GM12878 (cell line): Measurements from ENCODE around the gene KRTAP9-1. TPM values are rescaled to one million over a fixed set of nuclear protein-coding genes. Genes with fewer than 3 reads are reported as not detected.

ENCODE experiments used
- ATAC-seq: fragments of 200-7000 bp; cut with Tn5 transposase; 3 replicates; pipeline ENCODE4 v1.9.1; 2020; ENCODE audit warnings: mild to moderate bottlenecking, moderate library complexity
- BruUV-seq: library from RNA; stranded (reverse); fragments of 400-500 nt; replicated peaks from 2 replicates; lab custom pipeline; 2021; lab: Mats Ljungman, UMichigan
- CTCF ChIA-PET: fragments of 300-600 bp; sonication (Branson Sonifier 250); formaldehyde crosslinking; extraction: SDS; loops from one replicate; lab custom pipeline; 2021; ENCODE audit warnings: inconsistent platforms; lab: Yijun Ruan, JAX
- POLR2A ChIA-PET: fragments of 350-600 bp; formaldehyde crosslinking; extraction: SDS; loops from one replicate; lab custom pipeline; 2021; ENCODE audit warnings: inconsistent platforms; lab: Charles Lee
- RAD21 ChIA-PET: fragments of 300-600 bp; sonication (Branson Sonifier 250); formaldehyde crosslinking; loops from one replicate; lab custom pipeline; 2023; ENCODE audit warnings: antibody characterized with exemption; ENCODE audit not compliant: unreplicated experiment; lab: Charles Lee
- SMC1A ChIA-PET: fragments of 300-600 bp; sonication (Branson Sonifier 250); formaldehyde crosslinking; loops from one replicate; lab custom pipeline; 2023; ENCODE audit not compliant: unreplicated experiment, uncharacterized antibody; lab: Charles Lee
- DNase-seq: peaks from one replicate; pipeline ENCODE4 v3.0.0-alpha.2; 2011; ENCODE audit warnings: low read depth, low spot score
- FAIRE-seq: peaks from 3 replicates; lab custom pipeline; 2011; peaks lifted over from hg19 to GRCh38; lab: Jason Lieb, UNC
- H2AFZ ChIP-seq: 2 replicates; pipeline ENCODE4 v1.6.0; 2011; ENCODE audit warnings: low read depth, low read length, control low read depth; ENCODE audit not compliant: control insufficient read depth
- H3K27ac ChIP-seq: 2 replicates; pipeline ENCODE4 v1.5.1; 2011; ENCODE audit warnings: control low read depth; ENCODE audit not compliant: control insufficient read depth, insufficient read depth
- H3K27me3 ChIP-seq, 2 experiments: replicated peaks in 1 of 2; 2 replicates each; pipeline versions ENCODE4 v1.6.0 to v1.6.1; 2011; ENCODE audit warnings: low read length in 1 of 2; ENCODE audit not compliant: control insufficient read depth in 2 of 2, insufficient read depth in 2 of 2
- H3K36me3 ChIP-seq, 2 experiments: 2 replicates each; pipeline ENCODE4 v1.5.1; 2011; ENCODE audit warnings: low read length in 1 of 2; ENCODE audit not compliant: control insufficient read depth in 2 of 2, insufficient read depth in 2 of 2
- H3K4me1 ChIP-seq: 2 replicates; pipeline ENCODE4 v1.6.1; 2011; ENCODE audit warnings: mild to moderate bottlenecking, low read length, moderate library complexity, mixed read lengths; ENCODE audit not compliant: control insufficient read depth, insufficient read depth
- H3K4me2 ChIP-seq: 2 replicates; pipeline ENCODE4 v1.6.0; 2011; ENCODE audit warnings: control low read depth; ENCODE audit not compliant: control insufficient read depth, insufficient read depth
- H3K4me3 ChIP-seq: fragments of 200-600 bp; sonication (generic); 2 replicates; pipeline ENCODE4 v1.5.1; 2016
- H3K79me2 ChIP-seq: 2 replicates; pipeline ENCODE4 v1.6.0; 2011; ENCODE audit warnings: low read length; ENCODE audit not compliant: control insufficient read depth, insufficient read depth
- H3K9ac ChIP-seq: 2 replicates; pipeline ENCODE4 v1.8.0; 2011; ENCODE audit warnings: low read length, control low read depth, mixed read lengths; ENCODE audit not compliant: control insufficient read depth, insufficient read depth
- H3K9me3 ChIP-seq: replicated peaks from 3 replicates; pipeline ENCODE4 v1.5.1; 2011; ENCODE audit warnings: mild to moderate bottlenecking, low read length; ENCODE audit not compliant: control insufficient read depth, insufficient read depth
- H4K20me1 ChIP-seq: 2 replicates; pipeline ENCODE4 v1.6.0; 2011; ENCODE audit not compliant: control insufficient read depth, insufficient read depth
- ATF2 ChIP-seq: IDR thresholded peaks from 2 replicates; pipeline ENCODE4 v1.6.1; 2012; ENCODE audit warnings: low read length, inconsistent platforms
- BACH1 ChIP-seq: fragments of 450-650 bp; IDR thresholded peaks from 2 replicates; pipeline ENCODE4 v1.6.1; 2017; ENCODE audit warnings: mild to moderate bottlenecking, borderline replicate concordance
- BCL11A ChIP-seq: IDR thresholded peaks from 2 replicates; pipeline ENCODE4 v1.6.1; 2011; ENCODE audit warnings: low read depth, low read length
- CEBPB ChIP-seq, 2 experiments: fragments of 150-350 bp in 1 of 2; IDR thresholded peaks; 2 replicates each; pipeline ENCODE4 v1.6.1; 2012 to 2014; ENCODE audit warnings: low read depth in 2 of 2, low read length in 2 of 2, borderline replicate concordance in 1 of 2, inconsistent platforms in 1 of 2
- E2F8 ChIP-seq: fragments of 450-650 bp; IDR thresholded peaks from 2 replicates; pipeline ENCODE4 v1.6.1; 2018; ENCODE audit warnings: mild to moderate bottlenecking, low read depth, moderate library complexity; ENCODE audit not compliant: partially characterized antibody
- ETV6 ChIP-seq, 2 experiments: fragments of 450-650 bp in 1 of 2; IDR thresholded peaks in 1 of 2; conservative IDR thresholded peaks in 1 of 2; 2 replicates each; pipeline ENCODE4 v1.6.1; 2014; ENCODE audit warnings: antibody characterized with exemption in 1 of 2, borderline replicate concordance in 1 of 2, low read depth in 1 of 2, mild to moderate bottlenecking in 1 of 2, moderate library complexity in 1 of 2
- GATAD2B ChIP-seq: fragments of 450-650 bp; conservative IDR thresholded peaks from 2 replicates; pipeline ENCODE4 v1.6.1; 2017; ENCODE audit warnings: low read depth, mild to moderate bottlenecking, moderate library complexity
- JUNB ChIP-seq: IDR thresholded peaks from 2 replicates; pipeline ENCODE4 v1.6.1; 2016; ENCODE audit warnings: antibody characterized with exemption, mild to moderate bottlenecking
- NR2C2 ChIP-seq: IDR thresholded peaks from 2 replicates; pipeline ENCODE4 v1.6.1; 2011; ENCODE audit warnings: borderline replicate concordance, low read depth; ENCODE audit not compliant: control insufficient read depth, insufficient read length
- POLR2AphosphoS2 ChIP-seq: IDR thresholded peaks from 2 replicates; pipeline ENCODE4 v1.6.1; 2011; ENCODE audit warnings: low read depth, mild to moderate bottlenecking, low read length, improper control_type of control experiment, moderate library complexity
- POU2F2 ChIP-seq: IDR thresholded peaks from 3 replicates; pipeline ENCODE4 v1.6.1; 2011; ENCODE audit warnings: low read depth, mild to moderate bottlenecking, low read length, borderline replicate concordance
- RCOR1 ChIP-seq: conservative IDR thresholded peaks from 2 replicates; pipeline ENCODE4 v1.6.1; 2012; ENCODE audit warnings: low read depth, low read length, improper control_type of control experiment
- SMAD5 ChIP-seq: IDR thresholded peaks from 2 replicates; pipeline ENCODE4 v1.6.1; 2016; ENCODE audit warnings: antibody characterized with exemption, low read depth
- SMC3 ChIP-seq: IDR thresholded peaks from 2 replicates; pipeline ENCODE4 v1.6.1; 2011; ENCODE audit warnings: low read length, improper control_type of control experiment, borderline replicate concordance
- SREBF1 ChIP-seq: IDR thresholded peaks from 2 replicates; pipeline ENCODE4 v1.6.1; 2012; ENCODE audit warnings: mild to moderate bottlenecking, low read length
- TCF3 ChIP-seq: IDR thresholded peaks from 2 replicates; pipeline ENCODE4 v1.6.1; 2012; ENCODE audit warnings: low read depth, mild to moderate bottlenecking, low read length, borderline replicate concordance; ENCODE audit not compliant: insufficient read depth
- WGBS: methylation state at CpG from one replicate; pipeline ENCODE4 v1.1.6; 2016; ENCODE audit warnings: low lambda C conversion rate; ENCODE audit not compliant: insufficient replicate concordance, insufficient coverage; ENCODE audit errors: missing lambda C conversion rate; 5-methylcytosine and 5-hydroxymethylcytosine counted together
- in situ Hi-C: fragments of 300-500 bp; cut with MboI; formaldehyde crosslinking; loops from 9 replicates; pipeline ENCODE4 v1.14.3; 2018; ENCODE audit warnings: mixed read lengths
- intact Hi-C: fragments of 100-400 bp; cut with micrococcal nuclease; formaldehyde crosslinking; loops from one replicate; pipeline ENCODE4 v1.14.2; 2022; ENCODE audit not compliant: unreplicated experiment
- polyA plus RNA-seq, 11 experiments: library from polyadenylated mRNA; depleted of rRNA in 4 of 11; unstranded in 6 of 11; stranded (reverse) in 5 of 11; fragments of >200 nt; fragmentation: Nextera tagmentation in 4 of 11; fragmentation: Illumina TruSeq in 1 of 11; extraction: Ambion mirVana in 4 of 11; extraction: Trizol in 1 of 11; gene quantifications; 1 replicate in 1 of 11; 2 replicates in 10 of 11; pipeline versions ENCODE4 v1.2.1 to v1.2.3, GENCODE V29; 2011 to 2016; ENCODE audit warnings: inconsistent platforms in 2 of 11, missing spikeins in 2 of 11, low read depth in 1 of 11
- total RNA-seq, 4 experiments: library from RNA; depleted of rRNA in 3 of 4; stranded (reverse); fragments of >200 nt in 3 of 4; fragmentation: Illumina TruSeq in 1 of 4; extraction: Trizol in 1 of 4; gene quantifications; 2 replicates each; pipeline versions ENCODE4 v1.2.1 to v1.2.3, GENCODE V29; 2013 to 2021

The KRTAP9-1 gene
- total and polyA plus RNA-seq, 10 of the 15 experiments (the other 5 are each of a cell fraction or from before 2014, with no cell fraction given) = not detected

GRCh38 chr17:41196068-41196467, 6.4 kb downstream of the KRTAP9-1 start (continued):
- TF ChIP-seq E2F8 = no peak
- TF ChIP-seq, all 136 proteins: peak for 0

- ATAC-seq = no peak
- Histone ChIP-seq H3K27me3 (no peaks in the 10 kb centered on the region), H3K4me1 (no peaks in the 10 kb centered on the region), H3K36me3 (no peaks in the 10 kb centered on the region), H3K4me2 (no peak overlapping the region), H3K27ac (no peak overlapping the region), H3K4me3 (no peak overlapping the region), H3K9ac (no peak overlapping the region), H4K20me1 (no peaks in the 10 kb centered on the region), H3K79me2 (no peaks in the 10 kb centered on the region), H3K9me3 (no peaks in the 10 kb centered on the region), H2AFZ (no peak overlapping the region)
- WGBS = 47% methylated on average over 4 of the region's 5 CpGs
- in situ Hi-C loops = no loop called here
- ChIA-PET SMC1A (no interaction called here), POLR2A (no interaction called here), CTCF (no interaction called here), RAD21 (no interaction called here)
- DNase-seq = no peak
- intact Hi-C loops = no loop called here
- FAIRE-seq = no peak
- BruUV-seq = no TSS peak
- TF ChIP-seq ETV6 (conservative IDR thresholded peaks at IDR 0.05 in 1 of 2, IDR thresholded peaks at IDR 0.05 in 1 of 2; ENCODE audit: borderline replicate concordance in 1 of 2, low read depth in 1 of 2) (no peak), SMC3 (no peak), E2F8 (no peak), POU2F2 (no peak), CEBPB (IDR thresholded peaks at IDR 0.05; ENCODE audit: borderline replicate concordance in 1 of 2, low read depth in 2 of 2, low read length in 2 of 2) (no peak), GATAD2B (no peak), POLR2AphosphoS2 (no peak), SREBF1 (no peak), NR2C2 (no peak), ATF2 (no peak), SMAD5 (no peak), JUNB (no peak), TCF3 (no peak), RCOR1 (no peak), BACH1 (no peak), BCL11A (no peak)
Observed at GRCh38 chr17:41199421-41200078, 9.9 kb downstream of the KRTAP9-1 start.
